Hypothalamus (tissue), 51 donors: ENCODE measurements around the gene PRDM16.
"Not testable (repeated sequence)": the region's sequence is repeated elsewhere in the genome, so short reads cannot be mapped to it uniquely, and the experiment has no call there.

ENCODE experiments used
- DNase-seq, 51 donors: peaks; one replicate each; lab custom pipeline; 2025; lab: John Stamatoyannopoulos, UW

The PRDM16 gene

DNA sequence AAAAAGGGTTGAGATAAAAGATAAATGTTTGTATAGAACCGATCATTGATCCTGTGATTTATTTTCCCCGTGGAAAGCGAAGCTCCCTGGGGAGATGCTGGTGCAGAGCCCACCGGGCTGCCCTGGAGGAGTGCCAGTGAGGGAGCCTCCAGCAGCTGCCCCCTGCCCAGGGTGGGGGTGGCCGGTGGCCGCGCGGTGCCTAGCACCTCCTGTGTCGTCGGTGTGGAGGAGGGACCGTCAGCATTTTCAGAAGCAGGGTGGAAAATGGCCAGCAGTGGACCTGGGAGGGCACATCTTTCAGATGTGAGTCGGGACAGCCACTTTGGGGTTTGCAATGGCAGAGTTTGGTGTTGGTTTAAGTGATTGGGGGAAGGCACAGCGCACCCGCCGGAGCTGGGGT, 164.0 kb downstream of the PRDM16 start:
- DNase-seq: no peak

- DNase-seq: no peak
These were observed 164.5 kb downstream of the PRDM16 start for GRCh38 chr1:3233551-3233950.

- no peak for DNase-seq
These were observed 165.3 kb downstream of the PRDM16 start for GRCh38 chr1:3234281-3234680.

DNA sequence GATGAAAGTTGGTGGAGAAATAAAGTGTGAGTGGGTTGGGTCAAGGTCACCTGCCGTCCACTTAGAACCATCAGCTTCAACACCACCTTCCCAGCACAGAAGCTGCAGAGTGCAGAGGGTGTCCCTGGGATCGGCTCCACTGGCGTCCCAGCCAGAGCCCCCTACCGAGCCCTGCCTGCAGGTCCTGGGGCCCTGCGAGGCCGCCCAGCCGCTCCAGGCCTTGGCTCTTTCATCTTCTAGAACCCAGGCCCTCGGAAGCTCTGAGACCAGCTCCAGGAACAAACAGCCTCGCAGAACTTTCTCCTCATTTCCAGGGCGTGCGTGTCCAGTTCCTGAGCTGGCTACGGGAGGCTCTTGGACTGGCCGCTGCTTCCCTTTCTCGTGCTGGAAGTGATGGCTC, 166.0 kb downstream of the PRDM16 start:
- no peak for DNase-seq

DNA sequence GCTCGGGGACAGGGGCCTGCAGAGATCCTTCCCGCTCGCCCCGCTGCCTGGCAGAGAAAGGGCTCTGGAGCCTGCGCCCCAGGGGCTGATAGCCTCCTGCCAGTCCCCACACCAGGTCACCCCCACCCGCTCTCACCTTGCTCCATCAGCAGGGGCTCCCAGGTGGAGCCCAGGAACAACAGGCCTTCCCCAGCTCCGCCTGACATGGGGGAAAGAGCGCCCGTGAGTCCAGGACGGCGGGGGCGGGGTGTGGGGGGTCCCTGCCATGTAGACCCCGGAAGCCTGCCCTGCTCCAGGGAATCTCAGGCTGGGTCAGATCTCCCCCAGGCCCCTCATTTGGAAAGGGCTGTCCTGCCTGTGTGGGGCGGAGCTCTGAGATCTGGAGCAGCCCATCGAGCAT, 166.5 kb downstream of the PRDM16 start:
- DNase-seq: no peak

GRCh38 chr1:3236361-3236760, 167.4 kb downstream of the PRDM16 start:
- DNase-seq: no peak

DNA sequence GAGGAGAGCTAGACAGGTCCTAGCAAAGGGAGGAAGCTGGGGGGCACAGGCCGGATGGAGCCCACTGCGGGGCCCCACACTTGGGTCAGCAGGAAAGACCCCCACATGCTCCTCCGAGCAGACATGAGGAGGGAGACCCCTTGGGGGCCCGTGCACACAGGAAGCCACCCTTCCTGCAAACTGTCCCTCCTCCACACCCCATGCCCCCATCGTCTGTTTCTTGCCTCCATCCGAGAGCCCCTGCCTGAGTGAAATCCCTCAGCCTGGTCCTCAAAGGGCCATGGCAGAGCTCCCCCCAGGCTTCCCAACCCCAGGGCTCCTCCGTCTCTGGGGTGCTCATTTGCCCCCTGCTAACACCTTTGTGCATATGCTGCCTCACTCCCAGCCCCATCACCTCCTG, 168.0 kb downstream of the PRDM16 start:
- DNase-seq: no peak

DNA sequence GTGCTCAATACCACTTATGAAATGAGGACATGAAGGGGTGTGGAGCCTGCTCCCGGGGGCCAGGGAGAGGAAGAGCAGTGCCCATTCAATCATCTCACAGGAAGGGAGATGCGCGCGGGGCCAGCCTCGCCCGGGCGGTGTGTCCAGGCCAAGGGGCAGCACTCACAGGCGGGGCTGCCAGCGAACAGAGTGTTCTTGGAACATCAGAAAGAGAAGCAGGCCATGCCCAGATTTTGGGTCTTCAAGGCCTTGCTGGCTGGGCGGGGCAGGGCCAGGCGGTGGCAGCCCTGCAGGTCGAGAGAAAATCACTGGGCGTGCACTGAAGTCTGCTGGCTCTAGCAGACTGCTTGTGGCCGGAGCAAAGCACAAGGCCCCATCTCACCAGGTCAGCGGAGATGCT, 168.6 kb downstream of the PRDM16 start:
- DNase-seq: peak in 8 of 51 donors; percentile 18 to 37 (median 28)

DNA sequence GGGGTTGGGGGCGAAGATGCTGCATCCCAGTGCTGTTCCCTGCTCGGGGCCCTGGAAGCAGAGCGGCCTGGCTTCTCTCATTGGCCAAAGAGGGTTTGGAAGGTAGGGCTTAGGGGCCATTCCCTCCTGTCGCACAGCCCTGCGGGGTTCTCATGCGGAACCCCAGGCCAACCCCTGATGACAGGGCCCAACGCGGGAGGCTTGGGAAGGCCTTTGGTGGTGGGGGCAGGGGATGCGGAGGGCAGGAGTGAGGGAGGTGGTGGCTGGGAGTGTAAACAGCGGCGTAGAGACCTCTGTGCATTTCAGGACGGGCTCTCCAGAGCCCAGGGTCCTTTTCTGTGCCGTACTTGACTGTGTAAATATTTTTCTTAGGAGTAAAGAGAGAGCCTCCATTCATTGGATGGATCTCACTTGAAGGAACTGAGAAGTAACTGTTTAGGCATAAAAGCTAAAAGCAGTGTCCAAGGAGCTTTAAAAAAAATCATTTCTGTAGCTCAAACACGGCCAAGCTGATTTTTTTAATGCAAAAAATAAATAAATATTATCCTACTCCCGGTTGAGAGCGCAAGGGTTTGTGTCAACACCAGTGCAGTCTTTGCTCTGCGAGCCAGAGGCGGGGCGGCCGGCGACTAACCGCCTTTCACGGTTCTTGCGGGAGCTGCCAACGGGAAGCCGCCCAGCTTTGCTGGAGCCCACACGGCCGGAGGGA, 169.1 kb downstream of the PRDM16 start:
- DNase-seq: peak in 25 of 51 donors; percentile 16 to 71 (median 48)

- DNase-seq: peak in 4 of 51 donors; percentile 12 to 41 (median 20)
These were observed 169.8 kb downstream of the PRDM16 start for GRCh38 chr1:3238703-3239278.

DNA sequence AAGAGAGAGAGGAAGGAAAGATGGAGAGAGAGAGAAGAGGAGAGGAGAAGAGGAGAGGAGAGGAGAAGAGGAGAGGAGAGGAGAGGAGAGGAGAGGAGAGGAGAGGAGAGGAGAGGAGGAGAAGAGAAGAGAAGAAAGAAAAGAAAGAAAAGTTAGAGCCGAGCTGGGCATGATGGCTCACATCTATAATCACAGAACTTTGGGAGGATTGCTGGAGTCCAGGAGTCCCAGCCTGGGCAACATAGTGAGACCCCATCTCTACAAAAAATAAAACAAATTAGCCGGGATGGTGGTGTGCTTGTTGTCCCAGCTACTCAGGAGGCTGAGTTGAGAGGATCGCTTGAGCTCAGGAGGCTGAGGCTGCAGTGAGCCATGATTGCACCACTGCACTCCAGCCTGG, 171.0 kb downstream of the PRDM16 start:
- not testable (repeated sequence) for DNase-seq

GRCh38 chr1:3240524-3241235, 171.7 kb downstream of the PRDM16 start:
- DNase-seq: no peak

GRCh38 chr1:3241236-3241550, 172.2 kb downstream of the PRDM16 start:
- no peak for DNase-seq

- DNase-seq: no peak
These were observed 172.8 kb downstream of the PRDM16 start for GRCh38 chr1:3241673-3242407.

- DNase-seq: no peak
These were observed 173.6 kb downstream of the PRDM16 start for GRCh38 chr1:3242408-3243260.

DNA sequence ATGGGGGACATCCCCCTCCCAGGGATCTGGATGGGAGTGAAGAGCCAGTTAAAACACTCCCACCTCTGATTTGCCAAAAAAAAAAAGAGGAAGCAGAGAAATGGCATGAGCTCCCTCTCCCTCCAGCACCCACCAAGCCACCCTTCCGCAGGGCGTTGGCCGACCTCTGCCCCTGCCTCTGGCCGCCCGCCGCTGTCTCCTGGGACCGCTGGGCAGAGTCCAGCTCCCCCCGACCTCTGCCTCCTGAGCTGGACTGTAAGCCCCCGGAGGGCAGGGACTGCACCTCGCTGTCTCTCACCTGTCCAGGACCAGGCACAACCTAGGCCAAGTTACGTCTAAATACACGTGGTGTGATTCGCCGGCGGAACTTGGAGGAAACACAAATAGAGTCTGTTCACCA, 174.3 kb downstream of the PRDM16 start:
- DNase-seq: no peak

DNA sequence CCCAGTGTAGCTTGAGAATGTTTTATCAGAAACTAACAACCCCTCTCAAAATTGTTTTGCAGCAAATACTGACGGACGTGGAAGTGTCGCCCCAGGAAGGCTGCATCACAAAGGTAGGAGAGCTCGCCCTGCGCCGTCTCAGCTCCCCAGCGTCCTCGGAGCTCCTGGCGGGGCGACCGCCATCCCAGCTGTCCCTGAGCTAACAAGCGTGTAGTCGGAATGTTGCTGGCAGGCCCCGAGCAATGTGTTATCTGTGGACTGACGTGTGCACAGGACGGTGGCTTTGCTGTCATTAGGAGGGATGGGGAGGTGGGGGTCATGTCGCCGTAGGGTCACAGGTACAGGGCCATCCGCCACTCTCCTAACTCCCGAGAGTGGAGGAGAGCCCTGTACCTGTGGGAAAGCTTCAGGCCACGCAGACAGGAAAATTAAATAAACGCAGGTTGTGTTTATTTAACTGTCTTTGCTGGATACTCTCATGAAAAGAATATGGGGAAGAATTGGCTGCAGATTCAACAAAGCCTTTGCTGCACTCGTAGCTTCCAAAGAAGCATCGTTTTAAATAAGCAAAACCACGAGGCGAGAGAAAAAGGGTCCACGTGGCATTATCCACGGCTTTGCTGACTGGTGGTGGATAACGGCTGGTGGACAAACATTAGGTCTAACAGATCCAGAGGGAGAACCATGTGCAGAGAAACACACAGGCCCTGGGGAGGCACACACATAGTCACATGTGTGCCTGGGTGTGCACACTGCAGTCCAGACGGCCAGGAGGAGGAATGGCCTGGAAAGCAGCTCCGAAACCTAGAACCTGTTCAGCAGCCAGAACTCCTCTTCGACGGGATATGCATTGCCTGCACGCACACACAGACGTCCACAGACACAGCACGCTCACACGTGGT, 175.3 kb downstream of the PRDM16 start:
- DNase-seq: no peak

DNA sequence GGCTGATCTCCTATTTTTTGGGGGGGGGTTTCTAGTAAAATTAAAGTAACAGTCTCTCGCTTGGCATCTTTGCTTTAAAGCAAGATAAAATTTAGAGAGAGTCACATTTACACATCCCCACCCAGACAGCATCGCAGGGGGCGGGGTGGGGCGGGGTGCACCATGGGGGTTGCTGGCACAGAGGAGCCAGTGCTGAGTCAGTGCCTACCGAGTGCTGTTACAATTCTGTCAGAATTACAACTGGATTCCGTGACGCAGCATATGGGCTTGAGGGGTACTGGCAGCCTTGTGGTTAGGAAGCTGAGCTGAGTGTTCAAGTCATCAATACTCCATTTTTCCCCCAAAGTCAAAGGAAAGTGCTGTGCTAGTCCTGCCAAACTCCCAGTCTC, 175.9 kb downstream of the PRDM16 start:
- DNase-seq: peak in 1 of 51 donors; percentile 11

GRCh38 chr1:3245344-3245743, 176.3 kb downstream of the PRDM16 start:
- DNase-seq: no peak
